PFSK-1 (cell line): ENCODE data around the gene SIMC1.

Experiments
- FOXP2 ChIP-seq: optimal IDR thresholded peaks from 2 replicates; pipeline ENCODE3; 2011; ENCODE audit warnings: borderline replicate concordance, control low read depth, inconsistent platforms; ENCODE audit not compliant: insufficient read depth; ENCODE audit errors: extremely low read length, extremely low read depth
- POLR2AphosphoS5 ChIP-seq: IDR thresholded peaks from 2 replicates; pipeline ENCODE4 v1.6.1; 2012; ENCODE audit warnings: low read depth, mild to moderate bottlenecking, control low read depth, low read length, moderate library complexity
- SIN3A ChIP-seq: IDR thresholded peaks from 2 replicates; pipeline ENCODE4 v1.6.1; 2012; ENCODE audit warnings: mild to moderate bottlenecking, low read length, moderate library complexity, borderline replicate concordance; ENCODE audit not compliant: insufficient read depth
- TAF1 ChIP-seq: IDR thresholded peaks from 2 replicates; pipeline ENCODE4 v1.6.1; 2012; ENCODE audit warnings: low read length, control low read depth, borderline replicate concordance; ENCODE audit not compliant: insufficient read depth
- TF ChIP-seq, protein P1 (sequence below), 2 experiments: IDR thresholded peaks; 2 replicates each; pipeline versions ENCODE4 v1.6.1 to v1.8.0; 2011 to 2012; ENCODE audit warnings: low read depth in 2 of 2, low read length in 2 of 2, control low read depth in 1 of 2, inconsistent platforms in 1 of 2, mild to moderate bottlenecking in 1 of 2, moderate library complexity in 1 of 2; ENCODE audit not compliant: insufficient read depth in 1 of 2

SIMC1 gene

GRCh38 chr5:176384991-176385390 lies 146.8 kb downstream of the SIMC1 start:
- TF ChIP-seq POLR2AphosphoS5 (no peak), SIN3A (no peak), FOXP2 (no peak), TAF1 (no peak)
- TF ChIP-seq, protein P1, sequence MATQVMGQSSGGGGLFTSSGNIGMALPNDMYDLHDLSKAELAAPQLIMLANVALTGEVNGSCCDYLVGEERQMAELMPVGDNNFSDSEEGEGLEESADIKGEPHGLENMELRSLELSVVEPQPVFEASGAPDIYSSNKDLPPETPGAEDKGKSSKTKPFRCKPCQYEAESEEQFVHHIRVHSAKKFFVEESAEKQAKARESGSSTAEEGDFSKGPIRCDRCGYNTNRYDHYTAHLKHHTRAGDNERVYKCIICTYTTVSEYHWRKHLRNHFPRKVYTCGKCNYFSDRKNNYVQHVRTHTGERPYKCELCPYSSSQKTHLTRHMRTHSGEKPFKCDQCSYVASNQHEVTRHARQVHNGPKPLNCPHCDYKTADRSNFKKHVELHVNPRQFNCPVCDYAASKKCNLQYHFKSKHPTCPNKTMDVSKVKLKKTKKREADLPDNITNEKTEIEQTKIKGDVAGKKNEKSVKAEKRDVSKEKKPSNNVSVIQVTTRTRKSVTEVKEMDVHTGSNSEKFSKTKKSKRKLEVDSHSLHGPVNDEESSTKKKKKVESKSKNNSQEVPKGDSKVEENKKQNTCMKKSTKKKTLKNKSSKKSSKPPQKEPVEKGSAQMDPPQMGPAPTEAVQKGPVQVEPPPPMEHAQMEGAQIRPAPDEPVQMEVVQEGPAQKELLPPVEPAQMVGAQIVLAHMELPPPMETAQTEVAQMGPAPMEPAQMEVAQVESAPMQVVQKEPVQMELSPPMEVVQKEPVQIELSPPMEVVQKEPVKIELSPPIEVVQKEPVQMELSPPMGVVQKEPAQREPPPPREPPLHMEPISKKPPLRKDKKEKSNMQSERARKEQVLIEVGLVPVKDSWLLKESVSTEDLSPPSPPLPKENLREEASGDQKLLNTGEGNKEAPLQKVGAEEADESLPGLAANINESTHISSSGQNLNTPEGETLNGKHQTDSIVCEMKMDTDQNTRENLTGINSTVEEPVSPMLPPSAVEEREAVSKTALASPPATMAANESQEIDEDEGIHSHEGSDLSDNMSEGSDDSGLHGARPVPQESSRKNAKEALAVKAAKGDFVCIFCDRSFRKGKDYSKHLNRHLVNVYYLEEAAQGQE (IDR thresholded peaks at IDR 0.05; ENCODE audit: insufficient read depth in 1 of 2, low read depth in 2 of 2, low read length in 2 of 2) = no peak

- TF ChIP-seq FOXP2 (no peak), SIN3A (no peak), TAF1 (no peak), POLR2AphosphoS5 (no peak)
- TF ChIP-seq, protein P1 (IDR thresholded peaks at IDR 0.05; ENCODE audit: insufficient read depth in 1 of 2, low read depth in 2 of 2, low read length in 2 of 2) = no peak
Observed at GRCh38 chr5:176386491-176386890, 148.3 kb downstream of the SIMC1 start.

- TF ChIP-seq TAF1 = no peak
- no peak for TF ChIP-seq POLR2AphosphoS5
- TF ChIP-seq SIN3A = no peak
- TF ChIP-seq, protein P1 (IDR thresholded peaks at IDR 0.05; ENCODE audit: insufficient read depth in 1 of 2, low read depth in 2 of 2, low read length in 2 of 2) = no peak
- no peak for TF ChIP-seq FOXP2
Observed at GRCh38 chr5:176387384-176387925, 149.2 kb downstream of the SIMC1 start.

DNA sequence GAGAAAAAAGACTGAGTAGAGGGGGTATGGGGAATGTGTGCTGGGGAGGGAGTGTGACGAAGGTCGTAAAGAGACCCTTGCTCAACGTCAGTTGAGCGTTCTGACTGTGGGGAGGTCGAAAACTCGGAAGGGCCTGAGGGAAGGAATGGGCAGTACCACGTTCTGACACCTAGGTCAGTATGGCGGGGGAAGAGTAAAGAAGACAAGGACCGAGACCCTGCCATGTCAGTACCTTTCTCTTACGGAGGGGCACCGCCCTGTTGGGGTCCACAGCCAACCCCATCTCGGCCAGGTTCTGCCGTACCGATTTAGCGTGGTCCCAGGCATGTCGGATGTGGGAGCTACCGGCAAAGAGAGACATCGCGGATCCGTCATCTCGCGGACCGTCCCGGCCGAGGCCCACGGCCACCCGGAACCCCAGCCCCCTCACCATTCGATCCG lies 149.8 kb downstream of the SIMC1 start:
- TF ChIP-seq POLR2AphosphoS5 (no peak), FOXP2 (no peak), SIN3A (no peak), TAF1 (no peak)
- TF ChIP-seq, protein P1 (IDR thresholded peaks at IDR 0.05; ENCODE audit: insufficient read depth in 1 of 2, low read depth in 2 of 2, low read length in 2 of 2) = no peak
